WTC11 (cell line): ENCODE measurements around the gene TANC1. TPM values are rescaled to one million over a fixed set of nuclear protein-coding genes. Genes with fewer than 3 reads are reported as not detected.

Experiments used
- ATAC-seq: fragments of 200-7000 bp; cut with Tn5 transposase; 2 replicates; pipeline ENCODE4 v1.10.0; 2021; ENCODE audit warnings: mild to moderate bottlenecking, moderate library complexity
- CTCF ChIA-PET: fragments of 300-600 bp; sonication (Branson Sonifier 250); formaldehyde crosslinking; loops from one replicate; lab custom pipeline; 2021; ENCODE audit warnings: antibody characterized with exemption; lab: Charles Lee
- POLR2A ChIA-PET: fragments of 350-600 bp; sonication (Branson Sonifier 250); formaldehyde crosslinking; loops from one replicate; lab custom pipeline; 2021; ENCODE audit warnings: antibody characterized with exemption; lab: Charles Lee
- DNase-seq: peaks from one replicate; pipeline ENCODE4 v3.0.0; 2021; ENCODE audit warnings: low spot score
- H3K27ac Mint-ChIP-seq: 2 replicates; pipeline ENCODE4 v1.8.0; 2021; ENCODE audit warnings: mixed read lengths
- H3K27me3 Mint-ChIP-seq: 2 replicates; pipeline ENCODE4 v1.8.0; 2021; ENCODE audit warnings: low read depth, mild to moderate bottlenecking, moderate library complexity, mixed read lengths
- H3K36me3 Mint-ChIP-seq: 2 replicates; pipeline ENCODE4 v1.8.0; 2021; ENCODE audit warnings: mixed read lengths
- H3K4me1 Mint-ChIP-seq: 2 replicates; pipeline ENCODE4 v1.8.0; 2022; ENCODE audit warnings: mixed read lengths
- H3K4me3 Mint-ChIP-seq: 2 replicates; pipeline ENCODE4 v1.8.0; 2021; ENCODE audit warnings: mild to moderate bottlenecking, moderate library complexity, mixed read lengths
- H3K9me3 Mint-ChIP-seq: 2 replicates; pipeline ENCODE4 v1.8.0; 2021; ENCODE audit warnings: mixed read lengths
- E2F4 ChIP-seq: sonication (generic); formaldehyde crosslinking; IDR thresholded peaks from 2 replicates; pipeline ENCODE4 v1.8.1; 2022; ENCODE audit warnings: low read depth, mild to moderate bottlenecking, moderate library complexity, missing genetic modification reagents, borderline replicate concordance
- E2F5 ChIP-seq: sonication (generic); formaldehyde crosslinking; IDR thresholded peaks from 2 replicates; pipeline ENCODE4 v1.8.1; 2022; ENCODE audit warnings: mild to moderate bottlenecking, moderate library complexity, missing genetic modification reagents
- ELF4 ChIP-seq: sonication (generic); formaldehyde crosslinking; IDR thresholded peaks from 2 replicates; pipeline ENCODE4 v1.8.1; 2022; ENCODE audit warnings: low read depth, mild to moderate bottlenecking, moderate library complexity, missing genetic modification reagents
- EMX1 ChIP-seq: fragments of 250-450 bp; sonication (Bioruptor Pico); IDR thresholded peaks from 2 replicates; pipeline ENCODE4 v1.8.0; 2021; ENCODE audit warnings: mild to moderate bottlenecking
- FOXK1 ChIP-seq: sonication (generic); formaldehyde crosslinking; IDR thresholded peaks from 2 replicates; pipeline ENCODE4 v1.8.0; 2022; ENCODE audit warnings: mild to moderate bottlenecking, moderate library complexity, missing genetic modification reagents
- FOXP1 ChIP-seq: sonication (generic); formaldehyde crosslinking; IDR thresholded peaks from 2 replicates; pipeline ENCODE4 v1.8.0; 2022; ENCODE audit warnings: missing genetic modification reagents, mild to moderate bottlenecking, moderate library complexity, borderline replicate concordance
- HMGA2 ChIP-seq: fragments of 250-450 bp; sonication (Bioruptor Pico); IDR thresholded peaks from 2 replicates; pipeline ENCODE4 v1.4.0; 2021; ENCODE audit warnings: mild to moderate bottlenecking, moderate library complexity
- JAZF1 ChIP-seq: fragments of 250-450 bp; sonication (Bioruptor Pico); IDR thresholded peaks from 2 replicates; pipeline ENCODE4 v1.9.0; 2021; ENCODE audit warnings: moderate library complexity, mild to moderate bottlenecking, inconsistent platforms
- JUN ChIP-seq: sonication (generic); formaldehyde crosslinking; IDR thresholded peaks from 2 replicates; pipeline ENCODE4 v1.8.0; 2023; ENCODE audit warnings: mild to moderate bottlenecking, missing genetic modification reagents
- NFATC4 ChIP-seq: fragments of 250-450 bp; sonication (Bioruptor Pico); IDR thresholded peaks from 2 replicates; pipeline ENCODE4 v1.9.0; 2021; ENCODE audit warnings: mild to moderate bottlenecking
- PRRX2 ChIP-seq: fragments of 250-450 bp; sonication (Bioruptor Pico); IDR thresholded peaks from 2 replicates; pipeline ENCODE4 v1.8.0; 2021; ENCODE audit warnings: mild to moderate bottlenecking
- RELA ChIP-seq: sonication (generic); formaldehyde crosslinking; IDR thresholded peaks from 2 replicates; pipeline ENCODE4 v1.8.1; 2022; ENCODE audit warnings: missing genetic modification reagents, mild to moderate bottlenecking, borderline replicate concordance
- SOX15 ChIP-seq: fragments of 250-450 bp; sonication (Bioruptor Pico); IDR thresholded peaks from 2 replicates; pipeline ENCODE4 v1.9.0; 2021; ENCODE audit warnings: mild to moderate bottlenecking
- ZBTB43 ChIP-seq: sonication (generic); formaldehyde crosslinking; IDR thresholded peaks from 2 replicates; pipeline ENCODE4 v1.8.1; 2023; ENCODE audit warnings: mild to moderate bottlenecking, missing genetic modification reagents
- ZNF512 ChIP-seq: sonication (generic); formaldehyde crosslinking; IDR thresholded peaks from 2 replicates; pipeline ENCODE4 v1.8.1; 2022; ENCODE audit warnings: missing genetic modification reagents, borderline replicate concordance
- ZNF532 ChIP-seq: fragments of 250-450 bp; sonication (Bioruptor Pico); IDR thresholded peaks from 2 replicates; pipeline ENCODE4 v1.9.0; 2021; ENCODE audit warnings: mild to moderate bottlenecking, borderline replicate concordance
- total RNA-seq: library from RNA; stranded (reverse); gene quantifications from 3 replicates; pipeline ENCODE4 v1.2.3, GENCODE V29; 2021

Gene TANC1
- total RNA-seq, 1 experiment from 2014 or later: 11.6 TPM

- peak overlapping the region; percentile 59 for H3K27ac Mint-ChIP-seq
- no peak for TF ChIP-seq ELF4 (CRISPR knock-in tag)
- TF ChIP-seq RELA (CRISPR knock-in tag): no peak
- no peak for TF ChIP-seq FOXP1 (CRISPR knock-in tag)
- TF ChIP-seq ZNF532 (CRISPR knock-in tag): no peak
- no peak for TF ChIP-seq E2F5 (CRISPR knock-in tag)
- no peak for TF ChIP-seq PRRX2 (CRISPR knock-in tag)
- TF ChIP-seq EMX1 (CRISPR knock-in tag): no peak
- no peak for TF ChIP-seq ZNF512 (CRISPR knock-in tag)
- TF ChIP-seq, all 79 proteins: peak for 0
- peak; percentile 67 for ATAC-seq
- Mint-ChIP-seq H3K4me3 (no peak overlapping the region), H3K36me3 (no peaks in the 10 kb centered on the region), H3K9me3 (no peaks in the 10 kb centered on the region), H3K27me3 (no peaks in the 10 kb centered on the region), H3K4me1 (peaks cover 15% of the 10 kb centered on the region)
- ChIA-PET CTCF (interaction anchor here (0.6 to 2.2 kb wide), 2 partner anchors 22 to 88 kb away, joined by 5 to 9 read pairs; no protein-coding TSS in a partner anchor), POLR2A (no interaction called here)
- DNase-seq: no peak
Observed at GRCh38 chr2:159124441-159124911, 156.0 kb downstream of the TANC1 start.

GRCh38 chr2:159124931-159125467 lies 156.6 kb downstream of the TANC1 start:
- Mint-ChIP-seq H3K36me3 (no peaks in the 10 kb centered on the region), H3K4me3 (no peak overlapping the region), H3K9me3 (no peaks in the 10 kb centered on the region), H3K27ac (no peak overlapping the region), H3K4me1 (peaks cover 17% of the 10 kb centered on the region), H3K27me3 (no peaks in the 10 kb centered on the region)
- no peak for ATAC-seq
- TF ChIP-seq NFATC4: no peak
- no peak for TF ChIP-seq FOXK1 (CRISPR knock-in tag)
- TF ChIP-seq JUN (CRISPR knock-in tag): no peak
- no peak for TF ChIP-seq JAZF1 (CRISPR knock-in tag)
- no peak for TF ChIP-seq HMGA2
- TF ChIP-seq ZNF512 (CRISPR knock-in tag): no peak
- no peak for TF ChIP-seq SOX15 (CRISPR knock-in tag)
- TF ChIP-seq E2F4: no peak
- no peak for TF ChIP-seq ZBTB43
- no peak for DNase-seq
- ChIA-PET POLR2A (no interaction called here), CTCF (interaction anchor here (0.6 to 2.2 kb wide), 2 partner anchors 22 to 89 kb away, joined by 5 to 9 read pairs; no protein-coding TSS in a partner anchor)
